ENCODE results near the gene SLC6A6.

DNA sequence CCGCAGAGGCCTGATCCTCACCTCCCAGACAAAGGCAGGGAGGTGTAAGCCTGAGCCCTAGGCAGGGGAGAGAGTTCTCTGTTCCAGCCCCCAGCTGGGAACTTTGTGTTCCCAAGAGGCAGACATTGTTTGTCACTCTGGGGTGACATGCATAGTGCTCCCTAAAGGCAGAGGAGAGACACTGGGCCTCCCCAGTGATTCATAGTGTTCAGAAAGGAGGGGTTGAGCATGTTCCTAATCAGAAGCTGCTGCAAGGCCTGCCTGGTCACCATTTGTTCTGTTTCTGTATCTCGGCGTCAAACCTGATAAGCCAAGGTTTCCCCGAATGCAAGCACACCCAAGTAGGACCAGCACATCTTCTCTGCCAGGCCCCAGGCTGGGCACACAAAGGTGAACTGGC is 24.0 kb upstream of the SLC6A6 start:
- TF ChIP-seq, protein P1, sequence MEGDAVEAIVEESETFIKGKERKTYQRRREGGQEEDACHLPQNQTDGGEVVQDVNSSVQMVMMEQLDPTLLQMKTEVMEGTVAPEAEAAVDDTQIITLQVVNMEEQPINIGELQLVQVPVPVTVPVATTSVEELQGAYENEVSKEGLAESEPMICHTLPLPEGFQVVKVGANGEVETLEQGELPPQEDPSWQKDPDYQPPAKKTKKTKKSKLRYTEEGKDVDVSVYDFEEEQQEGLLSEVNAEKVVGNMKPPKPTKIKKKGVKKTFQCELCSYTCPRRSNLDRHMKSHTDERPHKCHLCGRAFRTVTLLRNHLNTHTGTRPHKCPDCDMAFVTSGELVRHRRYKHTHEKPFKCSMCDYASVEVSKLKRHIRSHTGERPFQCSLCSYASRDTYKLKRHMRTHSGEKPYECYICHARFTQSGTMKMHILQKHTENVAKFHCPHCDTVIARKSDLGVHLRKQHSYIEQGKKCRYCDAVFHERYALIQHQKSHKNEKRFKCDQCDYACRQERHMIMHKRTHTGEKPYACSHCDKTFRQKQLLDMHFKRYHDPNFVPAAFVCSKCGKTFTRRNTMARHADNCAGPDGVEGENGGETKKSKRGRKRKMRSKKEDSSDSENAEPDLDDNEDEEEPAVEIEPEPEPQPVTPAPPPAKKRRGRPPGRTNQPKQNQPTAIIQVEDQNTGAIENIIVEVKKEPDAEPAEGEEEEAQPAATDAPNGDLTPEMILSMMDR (IDR thresholded peaks at IDR 0.05), result no peak
- no peak for TF ChIP-seq POLR2A (IDR thresholded peaks at IDR 0.05)

Measured in breast epithelium (tissue), 3 donors.